Epidermal melanocyte (primary cell): ENCODE measurements around the gene MSX1.

Source experiments
- DNase-seq: peaks from one replicate; pipeline ENCODE4 v3.0.0; 2011; ENCODE audit warnings: low spot score; ENCODE audit not compliant: insufficient read length

MSX1 gene

DNA sequence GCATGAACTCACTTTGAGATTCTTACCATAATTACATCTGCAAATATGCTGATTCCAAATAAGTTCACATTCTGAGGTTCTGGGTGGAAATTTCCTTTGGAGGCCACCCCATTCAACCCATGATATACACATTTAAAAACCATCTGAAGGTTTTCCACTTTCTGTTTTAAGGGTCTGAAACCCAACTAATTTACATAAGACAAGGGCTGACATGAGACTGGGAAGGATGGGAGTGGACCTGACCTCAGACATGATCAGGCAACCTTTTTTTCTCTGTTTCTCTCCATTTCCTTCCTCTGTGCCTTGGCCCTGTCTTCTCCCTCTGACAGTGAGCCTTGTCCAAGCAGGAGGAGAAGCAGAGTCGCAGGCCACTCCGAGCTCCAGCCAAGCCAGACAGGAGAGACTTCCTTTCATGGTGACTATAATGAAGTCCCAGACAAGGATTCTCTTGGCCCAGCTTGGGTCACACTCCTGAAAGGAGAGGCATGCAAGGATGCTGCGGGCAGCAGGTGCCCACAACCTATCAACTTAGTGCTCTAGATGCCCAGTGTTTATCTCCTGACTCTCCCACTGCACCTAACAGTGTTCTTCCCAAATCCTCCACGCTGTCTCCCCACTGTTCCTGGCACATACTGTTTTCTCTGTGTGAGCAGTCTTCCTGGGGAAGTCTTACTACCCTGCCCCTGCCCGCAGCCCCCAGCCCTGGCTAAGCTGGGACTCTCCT, 39.9 kb downstream of the MSX1 start:
- DNase-seq, result no peak

DNA sequence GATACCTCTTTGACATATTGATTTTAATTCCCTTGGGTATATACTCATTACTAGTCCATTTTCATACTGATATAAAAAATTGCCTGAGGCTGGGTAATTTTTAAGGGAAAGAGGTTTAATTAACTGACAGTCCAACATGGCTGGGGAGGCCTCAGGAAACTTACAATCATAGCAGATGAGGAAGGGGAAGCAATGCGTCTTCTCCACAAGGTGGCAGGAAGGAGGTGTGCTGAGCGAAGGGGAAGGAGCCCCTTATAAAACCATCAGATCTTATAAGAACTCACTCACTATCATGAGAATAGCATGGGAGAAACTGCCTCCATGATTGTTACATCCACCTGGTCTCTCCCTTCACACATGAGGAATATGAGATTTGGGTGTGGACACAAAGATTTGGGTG, 42.4 kb downstream of the MSX1 start:
- DNase-seq, result no peak

GRCh38 chr4:4912155-4912554, 52.7 kb downstream of the MSX1 start:
- no peak for DNase-seq

DNA sequence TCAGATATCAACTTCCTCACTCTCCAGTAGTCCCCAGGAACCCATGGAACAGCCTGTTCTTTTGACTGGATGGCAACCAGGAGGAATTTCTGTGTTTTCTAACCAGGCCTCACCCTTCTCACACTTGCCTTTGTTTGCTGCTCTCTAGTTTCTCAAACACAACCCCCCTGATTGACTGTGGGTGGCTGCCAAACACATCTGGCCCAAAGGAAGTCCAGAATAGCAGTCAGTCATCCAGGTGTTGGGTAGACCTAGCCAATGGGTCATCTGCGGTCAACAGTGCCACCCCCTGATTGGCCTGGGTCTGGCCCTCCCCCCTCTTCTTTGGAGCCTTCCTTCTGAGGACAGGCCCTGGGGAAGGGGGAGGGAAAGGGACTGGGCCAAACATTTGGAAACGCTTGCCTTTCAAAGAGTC, 53.7 kb downstream of the MSX1 start:
- DNase-seq, result no peak
